ENCODE results near the gene OCIAD2. TPM values are rescaled to one million over a fixed set of nuclear protein-coding genes. Genes with fewer than 3 reads are reported as not detected.

The OCIAD2 gene
- total RNA-seq, 4 donors from 2014 or later: 22.0 to 56.1 (median 41.6) TPM

GRCh38 chr4:48909697-48910096, 3.1 kb upstream of the OCIAD2 start:
- Histone ChIP-seq H3K4me3 (replicated peaks in 1 of 3) (no peak overlapping the region), H3K9me3 (no peaks in the 10 kb centered on the region), H3K4me1 (peaks cover 13 to 14% of the 10 kb centered on the region in 2 donors), H3K36me3 (no peaks in the 10 kb centered on the region), H3K27ac (no peak overlapping the region), H3K27me3 (no peaks in the 10 kb centered on the region)
- DNase-seq: peak; percentile 80 to 82
- no peak for TF ChIP-seq CTCF (IDR thresholded peaks at IDR 0.05)
- TF ChIP-seq POLR2A (IDR thresholded peaks at IDR 0.05): no peak
- WGBS, 2 donors: 67 to 72% methylated on average over 3 of the region's 3 CpGs
- intact Hi-C loops (cut with DNase I): no loop called here

- no peak for TF ChIP-seq POLR2A (IDR thresholded peaks at IDR 0.05)
- no peak for TF ChIP-seq CTCF (IDR thresholded peaks at IDR 0.05)
- Histone ChIP-seq H3K9me3 (no peaks in the 10 kb centered on the region), H3K4me1 (peaks cover 13 to 14% of the 10 kb centered on the region in 2 donors), H3K4me3 (replicated peaks in 1 of 3) (no peak overlapping the region), H3K27ac (no peak overlapping the region), H3K27me3 (no peaks in the 10 kb centered on the region), H3K36me3 (peaks cover 0 to 5% of the 10 kb centered on the region in 2 donors)
- intact Hi-C loops (cut with DNase I): no loop called here
- DNase-seq: no peak
These were observed 2.1 kb upstream of the OCIAD2 start for GRCh38 chr4:48908687-48909086.

- DNase-seq: peak; percentile 37 to 41
- Histone ChIP-seq H3K27me3 (no peaks in the 10 kb centered on the region), H3K4me1 (peaks cover 13 to 14% of the 10 kb centered on the region in 2 donors), H3K36me3 (peaks cover 0 to 11% of the 10 kb centered on the region in 2 donors), H3K4me3 (replicated peaks in 1 of 3) (no peak overlapping the region), H3K9me3 (no peaks in the 10 kb centered on the region), H3K27ac (no peak overlapping the region)
- no peak for TF ChIP-seq POLR2A (IDR thresholded peaks at IDR 0.05)
- no peak for TF ChIP-seq CTCF (IDR thresholded peaks at IDR 0.05)
- WGBS, 2 donors: 94 to 95% methylated on average over 7 of the region's 7 CpGs
- intact Hi-C loops (cut with DNase I): no loop called here
These were observed 1.3 kb upstream of the OCIAD2 start for GRCh38 chr4:48907706-48908477.

GRCh38 chr4:48905363-48906015, 1.1 kb downstream of the OCIAD2 start:
- TF ChIP-seq CTCF (IDR thresholded peaks at IDR 0.05) (no peak), POLR2A (IDR thresholded peaks at IDR 0.05) (no peak)
- 73 to 77% methylated on average over 9 of the region's 9 CpGs for WGBS, 2 donors
- intact Hi-C loops (cut with DNase I): no loop called here
- Histone ChIP-seq H3K9me3 (no peaks in the 10 kb centered on the region), H3K4me3 (replicated peaks in 1 of 3) (peak overlapping the region in 2 of 3 donors; percentile 28 to 77), H3K27me3 (no peaks in the 10 kb centered on the region), H3K27ac (no peak overlapping the region), H3K36me3 (peaks cover 5 to 25% of the 10 kb centered on the region in 2 donors), H3K4me1 (peaks cover 13 to 14% of the 10 kb centered on the region in 2 donors)
- DNase-seq: no peak
